ENCODE data around the gene UPK2. TPM values are rescaled to one million over a fixed set of nuclear protein-coding genes. Genes with fewer than 3 reads are reported as not detected.

UPK2 gene
- total RNA-seq, 1 experiment from 2014 or later, result not detected

- DNase-seq (ENCODE audit: low spot score) (no peak), ATAC-seq (peak; percentile 3)
- no peak for TF ChIP-seq NFE2L1 (CRISPR knock-in tag; IDR thresholded peaks at IDR 0.05)
- TF ChIP-seq CBFB (CRISPR knock-in tag; IDR thresholded peaks at IDR 0.05; ENCODE audit: low read depth), result 0 out of 2 replicates have a peak, but pooled peaks have one; percentile 41
- TF ChIP-seq IRF1 (CRISPR knock-in tag; IDR thresholded peaks at IDR 0.05), result peak; percentile 47; the same call in 1 of the 2 replicates
- TF ChIP-seq TP53 (CRISPR knock-in tag; IDR thresholded peaks at IDR 0.05), result peak; percentile 19; the same call in 1 of the 2 replicates
- H3K4me1 Mint-ChIP-seq, result peaks cover 78% of the 10 kb centered on the region
- ChIA-PET POLR2A (interaction anchor here (0.5 kb wide), 1 partner anchor 307 kb away, joined by 9 read pairs; no protein-coding TSS in a partner anchor), CTCF (interaction anchor here (0.7 kb wide), 1 partner anchor 262 kb away, joined by 3 read pairs; no protein-coding TSS in a partner anchor)
- H3K4me3 Mint-ChIP-seq, result peak overlapping the region; percentile 59
- H3K27ac Mint-ChIP-seq, result peak overlapping the region; percentile 89
- no peaks in the 10 kb centered on the region for H3K9me3 Mint-ChIP-seq
- H3K27me3 Mint-ChIP-seq (ENCODE audit: low read depth), result peaks cover 2% of the 10 kb centered on the region
- H3K36me3 Mint-ChIP-seq, result no peaks in the 10 kb centered on the region
Measured at GRCh38 chr11:118921121-118921928, 34.8 kb upstream of the UPK2 start.

DNA sequence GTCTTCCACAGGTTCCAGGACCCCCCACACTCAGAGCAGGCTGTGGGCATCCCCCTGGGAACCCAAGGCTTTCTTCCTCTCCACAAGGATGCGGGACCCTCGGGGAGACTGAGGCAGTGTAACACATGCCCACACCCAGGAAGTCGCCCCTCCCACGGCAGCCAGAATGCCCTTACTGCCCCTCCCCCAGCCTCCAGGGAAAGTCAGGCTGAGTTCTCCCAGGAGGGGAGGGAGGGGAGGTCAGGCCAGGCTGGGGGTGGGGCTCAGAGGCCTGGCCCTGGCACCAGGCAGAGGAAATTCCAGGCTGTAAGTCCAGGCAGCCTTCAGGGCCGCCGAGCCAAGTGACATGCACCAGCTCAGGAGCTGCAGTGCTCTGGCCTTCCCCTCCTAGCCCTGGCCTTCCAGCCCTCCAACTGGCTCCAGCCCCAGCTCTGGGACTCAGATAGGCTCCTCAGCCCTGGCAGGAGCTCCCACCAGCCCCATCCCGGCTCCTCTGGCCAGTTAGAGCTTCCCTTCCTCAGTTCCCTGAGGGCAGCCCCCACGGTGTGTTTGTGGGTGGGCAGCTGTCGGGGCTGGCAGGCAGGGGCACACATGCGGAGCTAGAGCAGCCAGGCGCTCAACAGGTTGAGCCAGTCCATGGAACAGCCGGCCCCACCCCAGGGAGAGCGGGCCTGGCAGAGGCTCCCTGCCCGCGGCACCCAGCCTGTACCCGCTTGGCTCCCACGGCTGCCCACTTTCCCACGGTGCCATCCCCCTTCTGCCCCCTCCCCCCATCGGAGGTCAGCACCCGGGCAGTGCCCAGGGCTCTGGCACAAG is 34.0 kb upstream of the UPK2 start:
- ChIA-PET POLR2A (interaction anchor here (1.0 kb wide), 1 partner anchor 232 kb away, joined by 3 read pairs; no protein-coding TSS in a partner anchor), CTCF (interaction anchor here (0.6 to 1.4 kb wide), 4 partner anchors 27 to 233 kb away, joined by 3 read pairs; partner anchors contain the start of gene DDX6)
- DNase-seq (ENCODE audit: low spot score) (peak; percentile 76), ATAC-seq (peak; percentile 23)
- TF ChIP-seq GABPB1 (CRISPR knock-in tag; IDR thresholded peaks at IDR 0.05) (no peak), HMGA2 (CRISPR knock-in tag; IDR thresholded peaks at IDR 0.05) (no peak), PRRX2 (CRISPR knock-in tag; IDR thresholded peaks at IDR 0.05) (no peak), SP1 (CRISPR knock-in tag; conservative IDR thresholded peaks at IDR 0.05) (0 out of 2 replicates have a peak, but pooled peaks have one; percentile 26), NR1H2 (CRISPR knock-in tag; IDR thresholded peaks at IDR 0.05) (no peak), ZNF425 (CRISPR knock-in tag; conservative IDR thresholded peaks at IDR 0.05) (no peak), STAT6 (CRISPR knock-in tag; conservative IDR thresholded peaks at IDR 0.05; ENCODE audit: low read depth) (no peak), GTF2I (CRISPR knock-in tag; conservative IDR thresholded peaks at IDR 0.05) (no peak), RORB (CRISPR knock-in tag; IDR thresholded peaks at IDR 0.05) (no peak), ZNF232 (CRISPR knock-in tag; IDR thresholded peaks at IDR 0.05) (no peak), ZNF512 (CRISPR knock-in tag; IDR thresholded peaks at IDR 0.05; ENCODE audit: borderline replicate concordance) (no peak), CTCF (IDR thresholded peaks at IDR 0.05) (no peak)
- TF ChIP-seq, protein P1, sequence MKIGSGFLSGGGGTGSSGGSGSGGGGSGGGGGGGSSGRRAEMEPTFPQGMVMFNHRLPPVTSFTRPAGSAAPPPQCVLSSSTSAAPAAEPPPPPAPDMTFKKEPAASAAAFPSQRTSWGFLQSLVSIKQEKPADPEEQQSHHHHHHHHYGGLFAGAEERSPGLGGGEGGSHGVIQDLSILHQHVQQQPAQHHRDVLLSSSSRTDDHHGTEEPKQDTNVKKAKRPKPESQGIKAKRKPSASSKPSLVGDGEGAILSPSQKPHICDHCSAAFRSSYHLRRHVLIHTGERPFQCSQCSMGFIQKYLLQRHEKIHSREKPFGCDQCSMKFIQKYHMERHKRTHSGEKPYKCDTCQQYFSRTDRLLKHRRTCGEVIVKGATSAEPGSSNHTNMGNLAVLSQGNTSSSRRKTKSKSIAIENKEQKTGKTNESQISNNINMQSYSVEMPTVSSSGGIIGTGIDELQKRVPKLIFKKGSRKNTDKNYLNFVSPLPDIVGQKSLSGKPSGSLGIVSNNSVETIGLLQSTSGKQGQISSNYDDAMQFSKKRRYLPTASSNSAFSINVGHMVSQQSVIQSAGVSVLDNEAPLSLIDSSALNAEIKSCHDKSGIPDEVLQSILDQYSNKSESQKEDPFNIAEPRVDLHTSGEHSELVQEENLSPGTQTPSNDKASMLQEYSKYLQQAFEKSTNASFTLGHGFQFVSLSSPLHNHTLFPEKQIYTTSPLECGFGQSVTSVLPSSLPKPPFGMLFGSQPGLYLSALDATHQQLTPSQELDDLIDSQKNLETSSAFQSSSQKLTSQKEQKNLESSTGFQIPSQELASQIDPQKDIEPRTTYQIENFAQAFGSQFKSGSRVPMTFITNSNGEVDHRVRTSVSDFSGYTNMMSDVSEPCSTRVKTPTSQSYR (CRISPR knock-in tag; IDR thresholded peaks at IDR 0.05), result peak; percentile 94
- TF ChIP-seq, protein P2, sequence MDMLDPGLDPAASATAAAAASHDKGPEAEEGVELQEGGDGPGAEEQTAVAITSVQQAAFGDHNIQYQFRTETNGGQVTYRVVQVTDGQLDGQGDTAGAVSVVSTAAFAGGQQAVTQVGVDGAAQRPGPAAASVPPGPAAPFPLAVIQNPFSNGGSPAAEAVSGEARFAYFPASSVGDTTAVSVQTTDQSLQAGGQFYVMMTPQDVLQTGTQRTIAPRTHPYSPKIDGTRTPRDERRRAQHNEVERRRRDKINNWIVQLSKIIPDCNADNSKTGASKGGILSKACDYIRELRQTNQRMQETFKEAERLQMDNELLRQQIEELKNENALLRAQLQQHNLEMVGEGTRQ (CRISPR knock-in tag; IDR thresholded peaks at IDR 0.05), result no peak
- Mint-ChIP-seq H3K36me3 (no peaks in the 10 kb centered on the region), H3K27me3 (ENCODE audit: low read depth) (peaks cover 10% of the 10 kb centered on the region), H3K4me1 (peaks cover 74% of the 10 kb centered on the region), H3K9me3 (no peaks in the 10 kb centered on the region), H3K4me3 (peak overlapping the region; percentile 59), H3K27ac (no peak overlapping the region)
